BJ (cell line): ENCODE measurements around the gene STX11. TPM values are rescaled to one million over a fixed set of nuclear protein-coding genes. Genes with fewer than 3 reads are reported as not detected.

ENCODE experiments used
- CTCF ChIA-PET: fragments of 350-600 bp; formaldehyde crosslinking; extraction: SDS; loops from one replicate; lab custom pipeline; 2021; ENCODE audit warnings: antibody characterized with exemption, inconsistent platforms; lab: Yijun Ruan, JAX
- POLR2A ChIA-PET: fragments of 300-600 bp; sonication (Branson Sonifier 250); formaldehyde crosslinking; extraction: SDS; loops from one replicate; lab custom pipeline; 2021; ENCODE audit warnings: antibody characterized with exemption; lab: Charles Lee
- DNase-seq: peaks from one replicate; pipeline ENCODE4 v3.0.0-alpha.2; 2011; ENCODE audit warnings: low read depth
- H3K27me3 ChIP-seq: 2 replicates; pipeline ENCODE4 v1.6.0; 2011; ENCODE audit warnings: low read length; ENCODE audit not compliant: control insufficient read depth, insufficient read depth
- H3K36me3 ChIP-seq: 2 replicates; pipeline ENCODE4 v1.5.1; 2011; ENCODE audit warnings: low read length; ENCODE audit not compliant: control insufficient read depth, insufficient read depth
- H3K4me3 ChIP-seq: 2 replicates; pipeline ENCODE4 v1.5.1; 2011; ENCODE audit warnings: low read depth, mild to moderate bottlenecking, control low read depth, low read length
- polyA plus RNA-seq: library from polyadenylated mRNA; depleted of rRNA; stranded (reverse); fragments of >200 nt; gene quantifications from 2 replicates; pipeline ENCODE4 v1.2.3, GENCODE V29; 2011
- TF ChIP-seq, protein P1 (sequence below): IDR thresholded peaks from 2 replicates; pipeline ENCODE4 v1.5.1; 2011; ENCODE audit warnings: low read depth, mild to moderate bottlenecking, control low read depth, inconsistent platforms, low read length, moderate library complexity; ENCODE audit not compliant: insufficient read depth

Gene STX11
- polyA plus RNA-seq, 1 experiment, result 0.90 TPM

DNA sequence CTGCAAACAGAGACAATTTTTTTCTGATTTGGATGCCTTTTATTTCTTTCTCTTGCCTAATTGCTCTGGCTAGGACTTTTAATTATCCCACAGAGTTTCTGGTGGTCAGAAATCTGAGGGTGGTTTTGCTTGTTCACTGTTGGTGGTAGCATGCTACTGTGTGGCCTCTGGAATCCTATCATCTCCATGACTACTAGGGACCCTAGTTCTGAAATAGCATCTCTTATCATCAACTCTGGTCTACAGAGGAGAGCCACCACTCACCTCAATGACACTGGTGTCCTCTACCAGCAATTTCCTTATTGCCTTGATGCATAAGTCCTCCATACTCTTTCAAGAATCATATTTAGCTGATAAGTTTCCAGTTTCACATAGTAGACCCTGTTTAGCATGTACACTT lies 27.5 kb upstream of the STX11 start:
- H3K27me3 ChIP-seq, result no peaks in the 10 kb centered on the region; the same call in 1 of the 2 replicates
- TF ChIP-seq, protein P1, sequence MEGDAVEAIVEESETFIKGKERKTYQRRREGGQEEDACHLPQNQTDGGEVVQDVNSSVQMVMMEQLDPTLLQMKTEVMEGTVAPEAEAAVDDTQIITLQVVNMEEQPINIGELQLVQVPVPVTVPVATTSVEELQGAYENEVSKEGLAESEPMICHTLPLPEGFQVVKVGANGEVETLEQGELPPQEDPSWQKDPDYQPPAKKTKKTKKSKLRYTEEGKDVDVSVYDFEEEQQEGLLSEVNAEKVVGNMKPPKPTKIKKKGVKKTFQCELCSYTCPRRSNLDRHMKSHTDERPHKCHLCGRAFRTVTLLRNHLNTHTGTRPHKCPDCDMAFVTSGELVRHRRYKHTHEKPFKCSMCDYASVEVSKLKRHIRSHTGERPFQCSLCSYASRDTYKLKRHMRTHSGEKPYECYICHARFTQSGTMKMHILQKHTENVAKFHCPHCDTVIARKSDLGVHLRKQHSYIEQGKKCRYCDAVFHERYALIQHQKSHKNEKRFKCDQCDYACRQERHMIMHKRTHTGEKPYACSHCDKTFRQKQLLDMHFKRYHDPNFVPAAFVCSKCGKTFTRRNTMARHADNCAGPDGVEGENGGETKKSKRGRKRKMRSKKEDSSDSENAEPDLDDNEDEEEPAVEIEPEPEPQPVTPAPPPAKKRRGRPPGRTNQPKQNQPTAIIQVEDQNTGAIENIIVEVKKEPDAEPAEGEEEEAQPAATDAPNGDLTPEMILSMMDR, result no peak
- POLR2A ChIA-PET, result no interaction called here
- CTCF ChIA-PET, result interaction anchor here (0.6 kb wide), 1 partner anchor 1508 kb away, joined by 3 read pairs; no protein-coding TSS in a partner anchor
- no peak for DNase-seq
- H3K4me3 ChIP-seq, result no peak overlapping the region
- H3K36me3 ChIP-seq, result no peaks in the 10 kb centered on the region

DNA sequence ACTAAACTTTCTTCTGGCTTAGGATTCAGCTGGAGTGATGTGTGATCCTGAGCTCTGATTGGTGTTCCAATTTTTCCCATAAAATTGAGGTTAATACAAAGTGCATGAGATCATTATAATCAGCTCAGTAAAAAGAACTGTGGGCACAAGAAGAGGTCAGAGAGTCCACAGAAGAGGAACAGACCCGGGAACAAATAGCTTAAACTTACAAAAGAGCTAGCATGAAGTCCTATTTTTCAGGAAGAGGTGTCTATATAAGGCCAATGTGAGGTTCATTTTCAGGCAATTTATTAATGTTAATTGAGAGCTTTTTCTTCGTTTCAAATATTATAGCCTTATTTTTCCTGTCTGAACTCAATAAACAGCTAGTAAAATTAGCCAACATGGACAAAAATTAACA lies 26.9 kb upstream of the STX11 start:
- H3K36me3 ChIP-seq, result no peaks in the 10 kb centered on the region
- ChIA-PET POLR2A (no interaction called here), CTCF (interaction anchor here (1.0 kb wide), 1 partner anchor 9 kb away, joined by 3 read pairs; no protein-coding TSS in a partner anchor)
- DNase-seq, result no peak
- H3K4me3 ChIP-seq, result no peak overlapping the region
- TF ChIP-seq, protein P1, result no peak
- no peaks in the 10 kb centered on the region; the same call in 1 of the 2 replicates for H3K27me3 ChIP-seq

DNA sequence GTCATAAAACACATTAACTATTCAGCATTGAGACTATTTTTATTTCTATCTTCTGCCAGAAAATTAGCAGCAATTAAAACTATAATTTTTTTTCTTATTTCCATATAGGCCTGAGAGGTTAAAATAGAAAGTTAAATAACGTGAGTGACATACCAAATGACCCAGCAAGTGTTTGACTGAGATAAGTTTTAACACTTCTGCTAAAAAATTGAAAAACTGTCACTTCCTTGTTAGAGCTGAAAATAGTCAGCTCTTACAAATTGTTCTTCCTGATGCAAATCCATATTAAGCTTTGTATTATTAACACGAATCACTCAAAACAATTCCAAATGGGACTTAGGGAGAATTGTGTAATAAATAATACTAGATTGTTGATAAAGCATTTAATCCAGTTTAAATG lies 26.5 kb upstream of the STX11 start:
- CTCF ChIA-PET, result interaction anchor here (1.0 kb wide), 1 partner anchor 9 kb away, joined by 3 read pairs; no protein-coding TSS in a partner anchor
- Histone ChIP-seq H3K27me3 (no peaks in the 10 kb centered on the region; the same call in 1 of the 2 replicates), H3K36me3 (no peaks in the 10 kb centered on the region), H3K4me3 (no peak overlapping the region)
- TF ChIP-seq, protein P1, result no peak
- no peak for DNase-seq
- POLR2A ChIA-PET, result no interaction called here

DNA sequence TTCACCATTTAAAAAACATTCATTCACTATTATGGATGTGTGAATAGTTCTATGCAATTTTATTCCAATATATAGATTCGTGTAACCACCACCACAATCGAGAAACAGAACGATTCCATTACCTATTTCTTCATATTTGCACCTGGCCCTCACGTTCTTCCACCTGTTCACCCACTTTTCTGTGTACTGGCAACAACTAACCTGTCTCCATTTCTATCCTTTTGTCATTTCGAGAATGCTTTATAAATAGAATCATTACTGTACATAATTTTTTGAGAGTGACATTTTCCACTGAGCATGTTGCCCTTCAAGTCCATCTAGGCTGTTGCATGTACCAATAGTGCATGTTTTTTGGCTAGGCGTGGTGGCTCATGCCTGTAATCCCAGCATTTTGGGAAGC lies 23.2 kb upstream of the STX11 start:
- no peaks in the 10 kb centered on the region for H3K36me3 ChIP-seq
- no peak overlapping the region for H3K4me3 ChIP-seq
- TF ChIP-seq, protein P1, result no peak
- CTCF ChIA-PET, result no interaction called here
- no peaks in the 10 kb centered on the region; the same call in 1 of the 2 replicates for H3K27me3 ChIP-seq
- POLR2A ChIA-PET, result no interaction called here
- no peak for DNase-seq

DNA sequence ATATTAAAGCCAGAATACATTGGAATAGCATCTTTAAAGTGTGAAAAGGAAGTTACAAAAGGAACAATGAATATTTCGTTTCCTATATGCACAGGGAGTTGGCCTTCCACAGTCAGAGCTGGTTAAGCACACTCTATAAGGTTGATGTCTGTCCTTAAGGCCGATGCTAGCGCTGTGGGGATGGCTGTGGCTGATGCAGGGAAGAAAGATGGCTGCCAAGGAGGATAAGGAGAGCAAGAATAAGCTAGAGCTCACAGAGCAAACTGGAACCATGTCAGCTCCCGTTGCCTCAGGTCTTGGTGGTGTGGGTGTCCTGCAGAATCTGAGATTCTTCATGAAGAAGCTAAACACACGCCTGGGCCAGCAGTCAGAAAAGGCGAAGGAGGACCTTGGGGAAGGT lies 20.8 kb upstream of the STX11 start:
- CTCF ChIA-PET, result interaction anchor here (0.6 to 0.9 kb wide), 2 partner anchors 89 to 1781 kb away, joined by 3 to 4 read pairs; no protein-coding TSS in a partner anchor
- DNase-seq, result no peak
- H3K27me3 ChIP-seq, result no peaks in the 10 kb centered on the region
- TF ChIP-seq, protein P1, result no peak
- H3K36me3 ChIP-seq, result no peaks in the 10 kb centered on the region
- no peak overlapping the region for H3K4me3 ChIP-seq
- POLR2A ChIA-PET, result no interaction called here
